H1 (cell line): ENCODE results near the gene PNPLA3. TPM values are rescaled to one million over a fixed set of nuclear protein-coding genes. Genes with fewer than 3 reads are reported as not detected.
A peak's percentile ranks its signal among the peaks of the same experiment; 100 is the strongest.

Experiments used
- CHD2 ChIP-seq: IDR thresholded peaks from 2 replicates; pipeline ENCODE4 v1.6.1; 2012; ENCODE audit warnings: low read length, improper control_type of control experiment
- CREB1 ChIP-seq: IDR thresholded peaks from 2 replicates; pipeline ENCODE4 v1.6.1; 2012; ENCODE audit warnings: inconsistent platforms
- EZH2 ChIP-seq: fragments of 200-600 bp; sonication (generic); IDR thresholded peaks from 2 replicates; pipeline ENCODE4 v1.7.1; 2012; ENCODE audit warnings: low read depth, mild to moderate bottlenecking, moderate library complexity, low read length, inconsistent platforms; ENCODE audit not compliant: severe bottlenecking
- HDAC6 ChIP-seq: IDR thresholded peaks from one replicate; pipeline ENCODE4 v1.7.1; 2012; ENCODE audit warnings: low read depth, mild to moderate bottlenecking, inconsistent platforms, low read length, moderate library complexity
- JUND ChIP-seq: IDR thresholded peaks from 2 replicates; pipeline ENCODE4 v1.6.1; 2011; ENCODE audit warnings: mild to moderate bottlenecking, improper control_type of control experiment, low read length
- KDM5A ChIP-seq: fragments of 200-600 bp; IDR thresholded peaks from 2 replicates; pipeline ENCODE4 v1.7.1; 2012; ENCODE audit warnings: mild to moderate bottlenecking, low read length, inconsistent platforms, mixed read lengths
- MAFK ChIP-seq: IDR thresholded peaks from 2 replicates; pipeline ENCODE4 v1.6.1; 2012; ENCODE audit warnings: low read depth, mild to moderate bottlenecking, improper control_type of control experiment, low read length
- NRF1 ChIP-seq: IDR thresholded peaks from 2 replicates; pipeline ENCODE4 v1.6.1; 2011; ENCODE audit warnings: mild to moderate bottlenecking, low read depth, low read length, improper control_type of control experiment
- polyA plus RNA-seq, 7 experiments: library from polyadenylated mRNA; depleted of rRNA in 3 of 7; stranded (reverse) in 5 of 7; unstranded in 2 of 7; fragments of >200 nt in 5 of 7; fragments of 200-250 nt in 2 of 7; gene quantifications; 1 replicate in 5 of 7; 2 replicates in 1 of 7; 4 replicates in 1 of 7; pipeline versions ENCODE4 v1.2.1 to v1.2.3, GENCODE V29; 2011 to 2013; ENCODE audit warnings: missing spikeins in 2 of 7, mixed read lengths in 2 of 7
- total RNA-seq: library from RNA; stranded (reverse); fragmentation: NEBNext Ultra II Directional; extraction: Animal tissue kit (Norgen Biotek cat#: 25700); gene quantifications from 2 replicates; pipeline ENCODE4 v1.2.1, GENCODE V29; 2021
- TF ChIP-seq, protein P1 (sequence below): IDR thresholded peaks from 2 replicates; pipeline ENCODE4 v1.6.1; 2011; ENCODE audit warnings: low read length, improper control_type of control experiment

PNPLA3 gene
- total and polyA plus RNA-seq, 2 of the 8 experiments (the other 6 are each of a cell fraction or from before 2014, with no cell fraction given): 17.5 to 23.4 TPM

DNA sequence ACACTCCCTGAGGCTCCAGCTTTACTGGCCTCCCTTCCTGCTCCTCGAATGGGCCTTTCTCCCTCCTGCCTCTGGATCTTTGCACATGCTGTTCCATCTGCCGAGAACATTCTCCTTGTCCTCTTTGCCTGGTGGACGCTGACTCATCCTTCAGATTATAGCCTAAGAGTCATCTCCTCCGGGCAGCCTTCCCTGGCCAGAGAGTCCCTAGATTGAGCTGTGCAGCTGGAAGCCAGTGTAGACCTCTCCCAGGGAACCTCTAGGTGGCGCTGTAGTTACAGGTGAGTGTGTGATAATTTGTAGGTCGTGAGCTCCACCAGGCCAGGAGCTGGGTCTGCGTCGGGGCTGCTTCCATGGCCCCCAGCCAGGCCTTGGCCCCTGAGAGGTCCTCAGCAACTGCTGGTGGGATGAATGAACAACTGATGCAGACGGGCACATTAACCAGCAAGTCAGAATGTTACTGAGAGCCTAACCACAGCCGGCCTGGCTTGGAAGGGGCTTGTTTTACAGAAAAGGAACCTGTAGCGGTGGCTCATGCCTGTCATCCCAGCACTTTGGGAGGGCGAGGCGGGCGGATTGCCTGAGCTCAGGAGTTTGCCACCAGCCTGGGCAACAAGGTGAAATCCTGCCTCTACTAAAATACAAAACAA is 40.5 kb upstream of the PNPLA3 start (continued):
- peak; percentile 51; the same call in 1 of the 2 replicates for TF ChIP-seq JUND
- no peak for TF ChIP-seq HDAC6
- 0 out of 2 replicates have a peak, but pooled peaks have one; percentile 24 for TF ChIP-seq CREB1
- TF ChIP-seq MAFK: peak; percentile 29; the same call in 1 of the 2 replicates
- TF ChIP-seq NRF1: no peak
- TF ChIP-seq KDM5A: no peak
- TF ChIP-seq CHD2: 0 out of 2 replicates have a peak, but pooled peaks have one; percentile 20
- TF ChIP-seq, protein P1, sequence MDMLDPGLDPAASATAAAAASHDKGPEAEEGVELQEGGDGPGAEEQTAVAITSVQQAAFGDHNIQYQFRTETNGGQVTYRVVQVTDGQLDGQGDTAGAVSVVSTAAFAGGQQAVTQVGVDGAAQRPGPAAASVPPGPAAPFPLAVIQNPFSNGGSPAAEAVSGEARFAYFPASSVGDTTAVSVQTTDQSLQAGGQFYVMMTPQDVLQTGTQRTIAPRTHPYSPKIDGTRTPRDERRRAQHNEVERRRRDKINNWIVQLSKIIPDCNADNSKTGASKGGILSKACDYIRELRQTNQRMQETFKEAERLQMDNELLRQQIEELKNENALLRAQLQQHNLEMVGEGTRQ: no peak
- no peak for TF ChIP-seq EZH2
